HepG2 (cell line): ENCODE measurements around the gene MAPK1. TPM values are rescaled to one million over a fixed set of nuclear protein-coding genes. Genes with fewer than 3 reads are reported as not detected.

Source experiments
- HDAC2 ChIP-seq: sonication (generic); formaldehyde crosslinking; IDR thresholded peaks from 2 replicates; pipeline ENCODE4 v1.4.0; 2020; ENCODE audit warnings: missing genetic modification reagents
- MEF2D ChIP-seq: sonication (generic); formaldehyde crosslinking; IDR thresholded peaks from 2 replicates; pipeline ENCODE4 v1.5.1; 2020; ENCODE audit warnings: mild to moderate bottlenecking, missing genetic modification reagents
- MIER3 ChIP-seq: IDR thresholded peaks from 2 replicates; pipeline ENCODE4 v1.6.1; 2016; ENCODE audit warnings: missing compliant biosample characterization, borderline replicate concordance
- PITX1 ChIP-seq: sonication (generic); formaldehyde crosslinking; IDR thresholded peaks from 2 replicates; pipeline ENCODE4 v1.5.1; 2020; ENCODE audit warnings: mild to moderate bottlenecking, missing genetic modification reagents
- TCF7 ChIP-seq: sonication (generic); IDR thresholded peaks from 2 replicates; pipeline ENCODE4 v1.6.1; 2016; ENCODE audit warnings: antibody characterized with exemption, low read depth
- TP53 ChIP-seq: sonication (generic); formaldehyde crosslinking; conservative IDR thresholded peaks from 2 replicates; pipeline ENCODE4 v1.4.0; 2020; ENCODE audit warnings: missing genetic modification reagents
- ZC3H4 ChIP-seq: sonication (generic); formaldehyde crosslinking; IDR thresholded peaks from 2 replicates; pipeline ENCODE4 v1.4.0; 2020; ENCODE audit warnings: missing genetic modification reagents, borderline replicate concordance
- ZHX2 ChIP-seq, 2 experiments: sonication (generic) in 1 of 2; formaldehyde crosslinking in 1 of 2; IDR thresholded peaks; 2 replicates each; pipeline versions ENCODE4 v1.6.1 to v1.9.0; 2014 to 2022; ENCODE audit warnings: antibody characterized with exemption in 1 of 2, borderline replicate concordance in 1 of 2, inconsistent platforms in 1 of 2, low read depth in 1 of 2, missing genetic modification reagents in 1 of 2
- ZNF10 ChIP-seq: sonication (generic); formaldehyde crosslinking; IDR thresholded peaks from 2 replicates; pipeline ENCODE4 v1.4.0; 2020; ENCODE audit warnings: mild to moderate bottlenecking, low read depth, missing genetic modification reagents, borderline replicate concordance
- ZNF101 ChIP-seq: sonication (generic); formaldehyde crosslinking; IDR thresholded peaks from 2 replicates; pipeline ENCODE4 v1.4.0; 2020; ENCODE audit warnings: mild to moderate bottlenecking, low read depth, missing genetic modification reagents, borderline replicate concordance
- ZNF138 ChIP-seq: sonication (generic); formaldehyde crosslinking; IDR thresholded peaks from 2 replicates; pipeline ENCODE4 v1.5.0; 2020; ENCODE audit warnings: mild to moderate bottlenecking, low read depth, missing genetic modification reagents
- ZNF260 ChIP-seq: sonication (generic); formaldehyde crosslinking; IDR thresholded peaks from 2 replicates; pipeline ENCODE4 v1.4.0; 2020; ENCODE audit warnings: missing genetic modification reagents, low read depth, mild to moderate bottlenecking, borderline replicate concordance
- ZNF362 ChIP-seq: sonication (generic); formaldehyde crosslinking; IDR thresholded peaks from 2 replicates; pipeline ENCODE4 v1.4.0; 2020; ENCODE audit warnings: missing genetic modification reagents, mild to moderate bottlenecking, borderline replicate concordance
- ZNF446 ChIP-seq: sonication (generic); formaldehyde crosslinking; IDR thresholded peaks from 2 replicates; pipeline ENCODE4 v1.5.0; 2020; ENCODE audit warnings: mild to moderate bottlenecking, missing genetic modification reagents
- ZNF724P ChIP-seq: sonication (generic); formaldehyde crosslinking; IDR thresholded peaks from 2 replicates; pipeline ENCODE4 v1.8.0; 2022; ENCODE audit warnings: missing genetic modification reagents, borderline replicate concordance
- ZNF841 ChIP-seq: sonication (generic); formaldehyde crosslinking; IDR thresholded peaks from 2 replicates; pipeline ENCODE4 v1.8.1; 2023; ENCODE audit warnings: missing genetic modification reagents, borderline replicate concordance
- polyA plus RNA-seq, 8 experiments: library from polyadenylated mRNA; depleted of rRNA in 3 of 8; stranded (reverse) in 7 of 8; unstranded in 1 of 8; fragments of >200 nt; fragmentation: Illumina TruSeq in 4 of 8; extraction: Trizol in 4 of 8; gene quantifications; 2 replicates each; pipeline versions ENCODE4 v1.2.1 to v1.2.3, GENCODE V29; 2011 to 2016; ENCODE audit warnings: low read depth in 4 of 8, missing spikeins in 1 of 8, mixed read lengths in 1 of 8; ENCODE audit not compliant: insufficient read depth in 1 of 8
- total RNA-seq, 5 experiments: library from RNA; depleted of rRNA; stranded (reverse); fragments of >200 nt; fragmentation: Illumina TruSeq; extraction: Trizol; gene quantifications; 2 replicates each; pipeline ENCODE4 v1.2.3, GENCODE V29; 2016; ENCODE audit warnings: low read depth in 1 of 5
- TF ChIP-seq, protein P1 (sequence below): sonication (generic); formaldehyde crosslinking; IDR thresholded peaks from 2 replicates; pipeline ENCODE4 v1.4.0; 2020; ENCODE audit warnings: missing genetic modification reagents
- TF ChIP-seq, protein P2 (sequence below): sonication (generic); formaldehyde crosslinking; IDR thresholded peaks from 2 replicates; pipeline ENCODE4 v1.8.1; 2022; ENCODE audit warnings: mild to moderate bottlenecking, missing genetic modification reagents

MAPK1 gene
- total and polyA plus RNA-seq, 2 of the 13 experiments (the other 11 are each of a cell fraction or from before 2014, with no cell fraction given), result 107 to 114 TPM

DNA sequence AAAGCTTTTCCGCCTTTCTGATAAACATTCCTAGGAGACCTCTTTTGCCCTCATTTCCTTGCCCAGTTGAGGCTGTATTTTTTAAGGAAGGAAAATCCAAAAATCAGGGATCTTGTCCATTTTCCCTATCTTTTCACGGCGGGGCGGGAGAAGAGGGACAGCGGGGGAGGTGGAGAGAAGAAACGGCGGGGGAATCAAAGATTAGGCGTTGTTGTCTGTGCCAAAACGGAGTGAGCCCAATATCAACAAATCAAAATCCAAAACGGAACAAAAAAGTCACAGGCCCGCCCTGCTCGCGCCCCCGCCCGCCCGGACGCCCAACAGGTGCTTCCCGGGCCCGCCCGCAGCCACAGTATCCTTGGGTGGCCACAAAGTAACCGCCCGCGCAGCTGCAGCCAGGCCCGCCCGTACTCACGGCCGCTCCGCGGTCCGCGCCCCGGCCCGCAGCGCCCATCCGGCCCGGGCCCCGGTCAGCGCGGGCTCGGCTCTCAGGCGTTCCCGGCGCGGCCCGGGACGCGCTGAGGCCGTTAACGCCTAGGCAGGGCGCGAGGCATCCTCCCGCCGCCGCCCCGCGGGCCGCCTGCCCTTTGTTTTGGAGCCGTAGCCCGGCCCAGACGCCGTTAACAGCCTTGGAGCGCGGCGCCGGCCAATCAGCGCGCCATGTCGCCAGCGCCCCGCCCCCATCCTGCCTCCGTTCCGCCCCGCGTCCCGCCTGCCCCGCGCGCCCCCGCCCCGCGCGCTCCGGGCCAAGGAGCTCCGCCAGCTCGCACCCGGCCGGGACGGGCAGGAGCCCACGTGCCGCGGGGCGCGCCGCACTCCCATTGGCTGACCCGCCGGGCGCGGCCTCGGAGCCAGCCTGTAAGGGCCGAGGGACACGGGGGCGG lies 132.0 kb downstream of the MAPK1 start, which contains the start of gene YPEL1 (continued):
- no peak for TF ChIP-seq ZNF101
- no peak for TF ChIP-seq ZNF362 (CRISPR knock-in tag)
- peak; percentile 46; the same call in 1 of the 2 replicates for TF ChIP-seq ZNF724P
- TF ChIP-seq MIER3 (CRISPR knock-in tag), result no peak
- TF ChIP-seq, protein P1, sequence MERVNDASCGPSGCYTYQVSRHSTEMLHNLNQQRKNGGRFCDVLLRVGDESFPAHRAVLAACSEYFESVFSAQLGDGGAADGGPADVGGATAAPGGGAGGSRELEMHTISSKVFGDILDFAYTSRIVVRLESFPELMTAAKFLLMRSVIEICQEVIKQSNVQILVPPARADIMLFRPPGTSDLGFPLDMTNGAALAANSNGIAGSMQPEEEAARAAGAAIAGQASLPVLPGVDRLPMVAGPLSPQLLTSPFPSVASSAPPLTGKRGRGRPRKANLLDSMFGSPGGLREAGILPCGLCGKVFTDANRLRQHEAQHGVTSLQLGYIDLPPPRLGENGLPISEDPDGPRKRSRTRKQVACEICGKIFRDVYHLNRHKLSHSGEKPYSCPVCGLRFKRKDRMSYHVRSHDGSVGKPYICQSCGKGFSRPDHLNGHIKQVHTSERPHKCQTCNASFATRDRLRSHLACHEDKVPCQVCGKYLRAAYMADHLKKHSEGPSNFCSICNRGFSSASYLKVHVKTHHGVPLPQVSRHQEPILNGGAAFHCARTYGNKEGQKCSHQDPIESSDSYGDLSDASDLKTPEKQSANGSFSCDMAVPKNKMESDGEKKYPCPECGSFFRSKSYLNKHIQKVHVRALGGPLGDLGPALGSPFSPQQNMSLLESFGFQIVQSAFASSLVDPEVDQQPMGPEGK (CRISPR knock-in tag), result no peak
- TF ChIP-seq HDAC2 (CRISPR knock-in tag), result no peak
- TF ChIP-seq TCF7, result no peak
- TF ChIP-seq ZNF446 (CRISPR knock-in tag), result peak; percentile 67; the same call in 1 of the 2 replicates
- no peak for TF ChIP-seq MEF2D (CRISPR knock-in tag)
- peak; percentile 85; the same call in 1 of the 2 replicates for TF ChIP-seq ZNF841 (CRISPR knock-in tag)
- TF ChIP-seq ZHX2 (IDR thresholded peaks at IDR 0.05; ENCODE audit: low read depth), result no peak
- TF ChIP-seq ZHX2 (CRISPR knock-in tag; IDR thresholded peaks at IDR 0.05; ENCODE audit: borderline replicate concordance), result peak; percentile 93; the same call in 1 of the 2 replicates
- TF ChIP-seq TP53 (CRISPR knock-in tag), result no peak
- no peak for TF ChIP-seq ZNF260
- no peak for TF ChIP-seq ZC3H4 (CRISPR knock-in tag)
- no peak for TF ChIP-seq PITX1 (CRISPR knock-in tag)
- TF ChIP-seq, protein P2, sequence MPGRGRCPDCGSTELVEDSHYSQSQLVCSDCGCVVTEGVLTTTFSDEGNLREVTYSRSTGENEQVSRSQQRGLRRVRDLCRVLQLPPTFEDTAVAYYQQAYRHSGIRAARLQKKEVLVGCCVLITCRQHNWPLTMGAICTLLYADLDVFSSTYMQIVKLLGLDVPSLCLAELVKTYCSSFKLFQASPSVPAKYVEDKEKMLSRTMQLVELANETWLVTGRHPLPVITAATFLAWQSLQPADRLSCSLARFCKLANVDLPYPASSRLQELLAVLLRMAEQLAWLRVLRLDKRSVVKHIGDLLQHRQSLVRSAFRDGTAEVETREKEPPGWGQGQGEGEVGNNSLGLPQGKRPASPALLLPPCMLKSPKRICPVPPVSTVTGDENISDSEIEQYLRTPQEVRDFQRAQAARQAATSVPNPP (CRISPR knock-in tag), result peak; percentile 75; the same call in 1 of the 2 replicates
- TF ChIP-seq ZNF138 (CRISPR knock-in tag), result 0 out of 2 replicates have a peak, but pooled peaks have one; percentile 34
- TF ChIP-seq ZNF10 (CRISPR knock-in tag), result no peak
